Kidney glomerular epithelial cell (primary cell): Measurements from ENCODE around the gene VPS45.

Source experiments
- DNase-seq: peaks from one replicate; lab custom pipeline; 2025; lab: John Stamatoyannopoulos, UW

VPS45 gene

DNA sequence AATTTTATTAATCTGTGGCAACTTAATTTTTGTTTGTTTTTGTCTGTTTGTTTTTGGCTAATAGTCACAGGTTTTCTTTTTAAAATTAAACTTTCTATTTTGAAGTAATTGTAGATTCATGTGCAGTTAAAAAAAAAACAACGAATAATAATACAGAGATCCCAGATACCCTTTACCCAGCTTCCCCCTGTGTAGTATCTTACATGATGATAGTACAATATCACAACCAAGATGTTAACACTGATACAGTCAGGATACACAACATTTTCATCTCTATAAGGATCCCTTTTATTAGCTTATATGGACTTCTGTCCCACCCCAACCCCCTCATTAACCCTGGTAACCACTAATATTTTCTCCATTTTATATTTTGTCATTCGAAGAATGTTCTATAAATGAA lies 5.9 kb downstream of the VPS45 start:
- DNase-seq: no peak

- DNase-seq: no peak
Measured at GRCh38 chr1:150076066-150076465, 8.5 kb downstream of the VPS45 start.

DNA sequence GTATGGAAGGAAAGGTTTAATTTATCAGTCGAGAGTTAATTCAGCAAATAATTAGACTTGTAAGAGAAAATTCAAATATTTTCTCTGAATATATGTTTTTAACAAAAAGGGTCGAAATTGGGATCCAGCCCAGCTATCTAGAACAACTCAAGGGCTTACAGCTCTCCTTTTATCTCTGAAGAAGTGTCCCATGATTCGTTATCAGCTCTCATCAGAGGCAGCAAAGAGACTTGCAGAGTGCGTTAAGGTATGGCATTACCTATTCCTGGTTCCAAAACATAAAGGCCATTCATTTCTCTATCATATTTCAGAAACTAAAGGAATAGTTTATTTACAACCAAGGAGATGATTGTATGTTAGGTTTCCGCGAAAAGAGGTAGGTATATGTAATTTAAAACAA lies 9.4 kb downstream of the VPS45 start:
- no peak for DNase-seq

DNA sequence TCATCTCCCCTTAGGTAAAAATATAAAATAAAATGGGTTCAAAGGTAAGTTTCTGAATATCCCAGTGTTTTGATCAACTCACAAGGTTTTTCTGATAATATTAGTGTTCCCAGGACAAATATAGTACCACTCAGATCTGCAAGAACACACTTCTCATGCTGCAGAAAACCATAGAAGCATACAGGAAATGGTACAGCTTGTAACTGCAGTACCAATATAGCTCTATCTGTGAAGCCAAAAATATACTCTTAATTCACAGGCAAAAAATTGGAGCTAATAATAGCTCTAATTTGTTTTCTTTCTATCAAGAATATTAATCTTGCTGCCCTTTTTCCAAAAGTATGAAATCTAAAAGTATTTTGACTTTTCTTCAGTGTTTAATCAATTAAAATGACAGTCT lies 13.2 kb downstream of the VPS45 start:
- no peak for DNase-seq

- DNase-seq: no peak
Measured at GRCh38 chr1:150082494-150082893, 14.9 kb downstream of the VPS45 start.

DNA sequence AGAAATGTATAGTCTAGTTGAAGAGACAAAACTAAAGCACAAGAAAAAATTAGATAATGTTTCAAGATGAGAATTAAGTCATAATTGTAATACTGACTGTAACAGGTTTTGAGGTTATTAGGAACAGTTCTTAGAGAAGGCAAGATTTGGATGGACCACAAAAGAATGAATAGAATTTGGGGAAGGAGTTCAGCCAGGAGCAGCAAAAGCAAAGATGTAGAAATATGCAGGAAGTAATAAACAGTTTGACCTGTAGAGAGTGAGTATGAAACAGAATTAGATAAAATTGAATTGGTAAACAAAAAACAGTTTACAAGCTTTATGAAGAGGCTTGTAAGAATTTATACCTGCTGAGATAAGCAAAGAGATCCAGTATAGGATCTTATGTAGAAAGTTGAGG lies 16.3 kb downstream of the VPS45 start:
- DNase-seq: no peak

DNA sequence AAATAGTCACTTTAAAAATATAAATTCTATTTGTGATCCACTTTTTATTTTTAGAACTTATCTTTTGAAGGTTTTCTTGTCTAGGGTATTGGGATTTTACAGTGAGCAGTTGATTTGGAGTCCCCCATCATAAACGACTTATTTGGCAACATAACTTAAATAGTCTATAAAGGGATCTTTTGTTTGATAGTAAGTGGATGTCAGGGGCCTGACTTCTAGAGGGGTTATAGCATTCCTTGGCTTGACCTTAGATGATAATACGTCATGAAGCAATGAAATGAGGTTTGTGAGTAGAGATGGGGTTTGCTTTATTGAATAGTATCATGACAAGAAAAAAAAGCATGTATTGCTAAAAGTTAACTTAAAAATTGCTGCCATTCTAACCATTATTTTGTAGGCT lies 17.8 kb downstream of the VPS45 start:
- DNase-seq: no peak

- no peak for DNase-seq
Measured at GRCh38 chr1:150087415-150087814, 19.8 kb downstream of the VPS45 start.

DNA sequence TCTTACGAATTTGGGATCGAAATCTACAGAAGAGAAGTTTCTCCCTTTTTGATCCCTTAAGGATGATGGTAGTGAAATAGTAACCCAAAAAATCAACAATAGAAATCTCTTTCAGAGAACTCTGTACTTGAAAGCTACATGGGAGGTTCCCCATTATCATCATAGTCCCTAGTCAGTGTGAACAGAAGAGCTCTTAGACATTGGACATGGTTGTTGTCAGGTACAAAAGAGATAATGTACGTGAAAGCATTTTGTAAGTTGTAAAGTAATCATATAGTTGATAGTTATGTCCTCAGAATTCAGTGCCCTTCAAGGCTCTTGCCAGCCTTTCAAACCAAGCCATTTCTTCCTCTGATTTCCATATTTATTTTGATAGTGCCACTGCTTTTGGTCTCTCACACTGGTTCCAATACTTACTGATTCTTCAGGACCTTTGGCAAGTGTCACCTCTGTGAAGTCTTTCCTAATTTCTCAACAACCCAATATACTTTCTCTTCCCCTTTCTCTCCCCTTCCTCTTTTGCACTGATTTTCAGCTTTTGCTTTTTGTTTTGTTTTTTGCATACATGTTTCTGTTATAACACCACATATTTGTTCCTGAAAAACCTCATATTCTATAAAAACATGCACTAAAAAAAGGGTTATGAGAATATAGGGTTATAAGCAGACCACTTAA lies 22.4 kb downstream of the VPS45 start:
- no peak for DNase-seq

GRCh38 chr1:150092180-150092791 lies 24.7 kb downstream of the VPS45 start:
- DNase-seq: no peak

DNA sequence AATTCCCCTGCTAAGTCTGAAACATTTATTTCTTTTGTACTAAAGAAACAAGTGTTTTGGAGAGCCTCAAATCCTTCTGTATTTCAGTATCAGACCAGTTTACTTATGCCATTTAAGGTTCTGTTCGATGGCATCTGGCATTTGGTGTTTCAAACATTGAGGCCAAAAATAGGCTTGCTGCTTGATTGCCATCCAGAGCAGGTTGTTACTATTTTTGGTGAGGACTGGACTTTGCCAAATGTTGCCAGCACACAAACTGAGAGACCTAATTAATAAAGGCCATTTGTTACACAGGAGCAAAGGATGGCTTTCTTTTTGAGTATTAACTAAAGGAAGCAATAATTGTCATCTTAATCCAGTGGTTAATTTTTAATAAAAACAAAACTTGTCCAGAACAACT lies 26.2 kb downstream of the VPS45 start:
- no peak for DNase-seq

- DNase-seq: no peak
Measured at GRCh38 chr1:150094734-150095265, 27.2 kb downstream of the VPS45 start.

- DNase-seq: no peak
Measured at GRCh38 chr1:150102986-150103385, 35.4 kb downstream of the VPS45 start.

- no peak for DNase-seq
Measured at GRCh38 chr1:150106341-150106740, 38.8 kb downstream of the VPS45 start.

- DNase-seq: no peak
Measured at GRCh38 chr1:150109586-150109985, 42.0 kb downstream of the VPS45 start.

GRCh38 chr1:150110116-150110515 lies 42.5 kb downstream of the VPS45 start:
- no peak for DNase-seq

GRCh38 chr1:150111670-150112069 lies 44.1 kb downstream of the VPS45 start:
- no peak for DNase-seq

GRCh38 chr1:150115121-150115520 lies 47.5 kb downstream of the VPS45 start:
- no peak for DNase-seq

- DNase-seq: no peak
Measured at GRCh38 chr1:150118716-150119115, 51.1 kb downstream of the VPS45 start.

- DNase-seq: no peak
Measured at GRCh38 chr1:150121236-150121862, 53.8 kb downstream of the VPS45 start.

DNA sequence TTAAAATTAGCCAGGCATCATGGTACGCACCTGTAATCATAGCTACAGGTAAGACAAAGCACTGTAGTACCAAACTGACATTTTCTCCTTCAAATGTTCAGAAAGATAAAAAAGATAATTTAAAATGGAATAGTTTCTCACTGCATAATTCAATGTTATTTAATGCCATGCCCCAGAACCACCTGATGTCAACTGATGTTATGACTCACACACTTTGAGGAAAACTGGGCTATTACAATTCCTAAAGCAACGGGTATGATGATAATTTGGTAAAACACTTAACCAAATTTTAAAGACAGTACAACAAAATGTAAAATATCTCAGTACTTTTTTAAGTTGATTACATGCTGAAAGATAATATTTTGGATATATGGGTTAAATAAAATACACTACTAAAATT lies 59.2 kb downstream of the VPS45 start:
- no peak for DNase-seq

GRCh38 chr1:150127464-150127863 lies 59.9 kb downstream of the VPS45 start:
- DNase-seq: no peak

GRCh38 chr1:150127868-150128267 lies 60.3 kb downstream of the VPS45 start:
- no peak for DNase-seq
